Naive thymus-derived CD4-positive, alpha-beta T cell (primary cell): ENCODE data around the gene WFIKKN2. TPM values are rescaled to one million over a fixed set of nuclear protein-coding genes. Genes with fewer than 3 reads are reported as not detected.

Source experiments
- ATAC-seq: fragments of 150-1000 bp; cut with Tn5 transposase; 2 replicates; pipeline ENCODE4 v1.10.0; 2021; ENCODE audit warnings: mild to moderate bottlenecking, moderate library complexity
- CTCF ChIA-PET: fragments of 350-600 bp; sonication (Branson Sonifier 250); formaldehyde crosslinking; loops from one replicate; lab custom pipeline; 2021; ENCODE audit warnings: antibody characterized with exemption; lab: Charles Lee
- POLR2A ChIA-PET: fragments of 350-600 bp; sonication (Branson Sonifier 250); formaldehyde crosslinking; loops from one replicate; lab custom pipeline; 2021; ENCODE audit warnings: antibody characterized with exemption, inconsistent platforms; lab: Charles Lee
- DNase-seq, 9 donors: peaks; one replicate each; pipeline versions ENCODE4 v3.0.0 to v3.0.0-alpha.2; 2020 to 2022; ENCODE audit warnings: mixed read lengths in 1 of 9
- H3K27ac ChIP-seq: one replicate; pipeline ENCODE4 v1.7.0; 2013; ENCODE audit warnings: mild to moderate bottlenecking, low read depth, low read length, moderate library complexity
- H3K27me3 ChIP-seq, 2 donors: one replicate each; pipeline ENCODE4 v1.7.0; 2013; ENCODE audit warnings: low read length in 2 of 2, mild to moderate bottlenecking in 2 of 2, moderate library complexity in 2 of 2; ENCODE audit not compliant: control insufficient read depth in 2 of 2, insufficient read depth in 2 of 2
- H3K36me3 ChIP-seq, 3 experiments: 1 replicate in 2 of 3; 2 replicates in 1 of 3; pipeline ENCODE4 v1.7.0; 2013; ENCODE audit warnings: low read length in 3 of 3, mild to moderate bottlenecking in 3 of 3, moderate library complexity in 1 of 3; ENCODE audit not compliant: insufficient read depth in 3 of 3, control insufficient read depth in 2 of 3
- H3K4me1 ChIP-seq, 2 donors: one replicate each; pipeline ENCODE4 v1.7.0; 2013; ENCODE audit warnings: low read length in 2 of 2, mild to moderate bottlenecking in 2 of 2, moderate library complexity in 1 of 2; ENCODE audit not compliant: control insufficient read depth in 2 of 2, insufficient read depth in 2 of 2
- H3K4me3 ChIP-seq: 2 replicates; pipeline ENCODE4 v1.7.0; 2013; ENCODE audit warnings: mild to moderate bottlenecking, low read length
- H3K9me3 ChIP-seq, 3 experiments: 1 replicate in 2 of 3; 2 replicates in 1 of 3; pipeline ENCODE4 v1.7.0; 2013; ENCODE audit warnings: low read length in 3 of 3; ENCODE audit not compliant: control insufficient read depth in 2 of 3
- H3K27ac Mint-ChIP-seq, 9 donors: one replicate each; pipeline ENCODE4 v1.8.0; 2020 to 2022; ENCODE audit warnings: mixed read lengths in 9 of 9, mild to moderate bottlenecking in 8 of 9, moderate library complexity in 5 of 9, inconsistent platforms in 2 of 9
- H3K27me3 Mint-ChIP-seq, 5 donors: one replicate each; pipeline ENCODE4 v1.8.0; 2021 to 2022; ENCODE audit warnings: mixed read lengths in 5 of 5, mild to moderate bottlenecking in 1 of 5
- H3K36me3 Mint-ChIP-seq, 5 donors: one replicate each; pipeline ENCODE4 v1.8.0; 2020 to 2022; ENCODE audit warnings: mixed read lengths in 5 of 5, mild to moderate bottlenecking in 3 of 5, inconsistent platforms in 1 of 5
- H3K4me1 Mint-ChIP-seq, 7 donors: one replicate each; pipeline ENCODE4 v1.8.0; 2020 to 2022; ENCODE audit warnings: mixed read lengths in 7 of 7, mild to moderate bottlenecking in 3 of 7, inconsistent platforms in 1 of 7
- H3K4me3 Mint-ChIP-seq, 10 donors: one replicate each; pipeline ENCODE4 v1.8.0; 2020 to 2022; ENCODE audit warnings: mild to moderate bottlenecking in 10 of 10, mixed read lengths in 10 of 10, moderate library complexity in 6 of 10, inconsistent platforms in 2 of 10
- H3K9me3 Mint-ChIP-seq, 11 donors: one replicate each; pipeline ENCODE4 v1.8.0; 2020 to 2022; ENCODE audit warnings: mixed read lengths in 11 of 11, mild to moderate bottlenecking in 4 of 11, inconsistent platforms in 1 of 11, moderate library complexity in 1 of 11
- intact Hi-C, 2 donors: fragments of 100-400 bp; cut with micrococcal nuclease; formaldehyde crosslinking; loops; one replicate each; pipeline ENCODE4 v1.15.1; 2023
- polyA plus RNA-seq, 2 donors: library from polyadenylated mRNA; unstranded; fragments of 300-500 nt; fragmentation: Illumina TruSeq; gene quantifications; one replicate each; pipeline ENCODE4 v1.2.3, GENCODE V29; 2021
- total RNA-seq, 6 experiments: library from RNA in 5 of 6; stranded (reverse) in 5 of 6; gene quantifications; 1 replicate in 5 of 6; 2 replicates in 1 of 6; pipeline ENCODE4 v1.2.3 and lab custom pipeline; 2021 to 2026

Gene WFIKKN2
- total and polyA plus RNA-seq, 7 experiments from 2014 or later: not detected

DNA sequence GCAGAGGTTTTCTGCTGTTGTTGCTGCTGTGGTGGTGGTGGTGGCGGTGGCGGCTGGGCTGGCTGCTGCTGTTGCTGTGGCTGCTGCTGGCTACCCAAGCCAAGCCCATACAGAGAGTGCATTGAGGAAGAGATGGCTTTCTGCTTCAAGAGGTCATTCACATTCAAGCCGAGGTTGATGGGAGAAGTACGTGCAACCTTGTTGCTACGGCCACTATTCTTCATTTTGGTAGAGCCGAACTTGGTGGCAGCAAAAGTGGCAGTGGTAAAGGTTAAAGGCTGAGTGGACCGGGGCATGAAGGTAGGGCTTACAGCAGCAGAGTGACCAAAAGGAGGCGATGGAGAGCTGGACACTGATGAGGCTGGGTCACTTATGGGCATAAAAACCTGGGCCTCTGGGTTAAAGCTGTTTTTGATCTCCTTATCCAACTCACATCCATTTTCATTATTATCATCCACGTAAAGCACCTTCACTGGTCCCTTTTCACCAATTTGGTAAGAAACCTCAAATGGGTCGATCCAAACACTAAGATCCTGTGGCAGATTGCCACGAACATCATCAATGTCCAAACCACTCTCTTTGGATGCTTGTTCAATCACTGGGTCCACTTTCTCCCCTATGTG lies 27.9 kb downstream of the WFIKKN2 start:
- Histone ChIP-seq H3K4me1 (peaks cover 32 to 36% of the 10 kb centered on the region in 2 donors), H3K27ac (peak overlapping the region; percentile 17), H3K9me3 (no peaks in the 10 kb centered on the region), H3K4me3 (peak overlapping the region; percentile 24), H3K27me3 (no peaks in the 10 kb centered on the region), H3K36me3 (peaks cover 5 to 16% (median 13%) of the 10 kb centered on the region in 3 experiments)
- ATAC-seq: no peak
- Mint-ChIP-seq H3K9me3 (peaks cover 0 to 5% (median 0%) of the 10 kb centered on the region in 11 donors), H3K27me3 (peaks cover 0 to 2% (median 0%) of the 10 kb centered on the region in 5 donors), H3K27ac (peak overlapping the region; percentile 54 to 100 (median 84)), H3K4me1 (peaks cover 28 to 58% (median 49%) of the 10 kb centered on the region in 7 donors), H3K36me3 (peaks cover 0 to 33% (median 19%) of the 10 kb centered on the region in 5 donors), H3K4me3 (peak overlapping the region; percentile 73 to 100 (median 100))
- ChIA-PET CTCF (interaction anchor here (0.7 to 6.3 kb wide), 9 partner anchors 8 to 93 kb away, joined by 3 to 58 read pairs (median 3); no protein-coding TSS in a partner anchor), POLR2A (interaction anchor here (5.6 to 18.6 kb wide), 5 partner anchors 10 to 83 kb away, joined by 94 to 828 read pairs (median 282); no protein-coding TSS in a partner anchor)
- intact Hi-C loops: loop anchor here in 1 of 2 donors (1.0 kb wide), 1 partner anchor 93 kb away; no protein-coding TSS in a partner anchor
- DNase-seq: peak in 1 of 9 donors; percentile 17

DNA sequence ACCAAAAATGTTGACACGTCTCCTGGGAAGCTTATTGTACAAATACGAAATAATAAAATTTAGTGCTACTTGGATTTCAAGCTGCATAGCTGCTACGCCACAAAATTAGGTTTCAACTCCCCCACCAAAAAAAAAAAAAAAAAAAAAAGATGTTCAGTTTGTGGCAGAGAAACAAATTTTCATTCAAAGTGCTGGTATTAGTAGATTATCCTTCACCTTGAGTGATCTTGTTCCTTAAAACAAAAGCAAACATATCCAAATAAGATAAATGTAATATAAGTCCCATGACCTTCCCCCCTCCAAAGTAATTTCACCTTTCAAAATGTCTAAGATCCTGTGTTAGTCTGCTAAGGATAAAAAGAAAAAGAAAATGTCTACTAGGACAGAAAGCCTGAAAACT lies 28.5 kb downstream of the WFIKKN2 start:
- Mint-ChIP-seq H3K4me3 (peak overlapping the region; percentile 96 to 100 (median 100)), H3K27me3 (peaks cover 0 to 2% (median 0%) of the 10 kb centered on the region in 5 donors), H3K36me3 (peaks cover 0 to 33% (median 19%) of the 10 kb centered on the region in 5 donors), H3K27ac (peak overlapping the region in 8 of 9 donors; percentile 66 to 100 (median 98)), H3K4me1 (peaks cover 32 to 64% (median 55%) of the 10 kb centered on the region in 7 donors), H3K9me3 (peaks cover 0 to 5% (median 0%) of the 10 kb centered on the region in 11 donors)
- Histone ChIP-seq H3K36me3 (peaks cover 5 to 16% (median 13%) of the 10 kb centered on the region in 3 experiments), H3K9me3 (no peaks in the 10 kb centered on the region), H3K4me3 (peak overlapping the region; percentile 89), H3K27ac (peak overlapping the region; percentile 98), H3K27me3 (no peaks in the 10 kb centered on the region), H3K4me1 (peaks cover 38 to 41% of the 10 kb centered on the region in 2 donors)
- no peak for DNase-seq
- CTCF ChIA-PET: interaction anchor here (0.9 to 6.3 kb wide), 5 partner anchors 12 to 92 kb away, joined by 3 to 58 read pairs (median 4); no protein-coding TSS in a partner anchor
- ATAC-seq: no peak
- intact Hi-C loops: loop anchor here in 1 of 2 donors (1.0 kb wide), 1 partner anchor 92 kb away; no protein-coding TSS in a partner anchor
- POLR2A ChIA-PET: interaction anchor here (5.6 to 18.6 kb wide), 5 partner anchors 11 to 82 kb away, joined by 94 to 828 read pairs (median 282); no protein-coding TSS in a partner anchor

DNA sequence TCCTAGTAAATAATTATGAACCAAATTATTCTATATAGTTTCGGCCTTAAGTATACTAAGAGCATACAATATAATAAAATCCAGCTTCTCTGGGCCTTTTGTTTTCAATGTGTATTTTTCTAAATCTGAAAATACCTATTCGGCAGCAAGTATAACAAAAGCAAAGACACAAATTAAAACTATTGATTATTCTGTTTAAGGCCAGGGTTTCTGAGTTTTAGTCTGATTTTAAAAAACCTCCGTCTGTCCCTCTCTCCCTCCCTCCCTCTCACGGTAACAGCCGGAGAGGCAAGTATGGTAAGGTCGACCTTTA lies 29.3 kb downstream of the WFIKKN2 start:
- DNase-seq: no peak
- Histone ChIP-seq H3K27ac (peak overlapping the region; percentile 98), H3K4me3 (peak overlapping the region; percentile 89), H3K9me3 (no peaks in the 10 kb centered on the region), H3K36me3 (peaks cover 5 to 16% (median 13%) of the 10 kb centered on the region in 3 experiments), H3K27me3 (no peaks in the 10 kb centered on the region), H3K4me1 (peaks cover 41 to 44% of the 10 kb centered on the region in 2 donors)
- Mint-ChIP-seq H3K36me3 (peaks cover 0 to 33% (median 20%) of the 10 kb centered on the region in 5 donors), H3K27me3 (peaks cover 0 to 2% (median 0%) of the 10 kb centered on the region in 5 donors), H3K9me3 (peaks cover 0 to 5% (median 0%) of the 10 kb centered on the region in 11 donors), H3K4me3 (peak overlapping the region; percentile 96 to 100 (median 100)), H3K4me1 (peaks cover 32 to 68% (median 58%) of the 10 kb centered on the region in 7 donors), H3K27ac (peak overlapping the region; percentile 98 to 100 (median 99))
- intact Hi-C loops: loop anchor here (1.0 to 5.0 kb wide), 12 partner anchors 12 to 1502 kb away; partner anchors contain the start of genes ANKRD40 (in 2 of the 2), NME1 (in 1 of the 2), NME2 (in 1 of the 2) and PPP1R9B (in 1 of the 2)
- ChIA-PET POLR2A (interaction anchor here (3.3 to 18.6 kb wide), 6 partner anchors 10 to 81 kb away, joined by 18 to 828 read pairs (median 212); no protein-coding TSS in a partner anchor), CTCF (interaction anchor here (1.0 to 6.3 kb wide), 5 partner anchors 13 to 92 kb away, joined by 3 to 58 read pairs (median 10); no protein-coding TSS in a partner anchor)
- no peak for ATAC-seq

DNA sequence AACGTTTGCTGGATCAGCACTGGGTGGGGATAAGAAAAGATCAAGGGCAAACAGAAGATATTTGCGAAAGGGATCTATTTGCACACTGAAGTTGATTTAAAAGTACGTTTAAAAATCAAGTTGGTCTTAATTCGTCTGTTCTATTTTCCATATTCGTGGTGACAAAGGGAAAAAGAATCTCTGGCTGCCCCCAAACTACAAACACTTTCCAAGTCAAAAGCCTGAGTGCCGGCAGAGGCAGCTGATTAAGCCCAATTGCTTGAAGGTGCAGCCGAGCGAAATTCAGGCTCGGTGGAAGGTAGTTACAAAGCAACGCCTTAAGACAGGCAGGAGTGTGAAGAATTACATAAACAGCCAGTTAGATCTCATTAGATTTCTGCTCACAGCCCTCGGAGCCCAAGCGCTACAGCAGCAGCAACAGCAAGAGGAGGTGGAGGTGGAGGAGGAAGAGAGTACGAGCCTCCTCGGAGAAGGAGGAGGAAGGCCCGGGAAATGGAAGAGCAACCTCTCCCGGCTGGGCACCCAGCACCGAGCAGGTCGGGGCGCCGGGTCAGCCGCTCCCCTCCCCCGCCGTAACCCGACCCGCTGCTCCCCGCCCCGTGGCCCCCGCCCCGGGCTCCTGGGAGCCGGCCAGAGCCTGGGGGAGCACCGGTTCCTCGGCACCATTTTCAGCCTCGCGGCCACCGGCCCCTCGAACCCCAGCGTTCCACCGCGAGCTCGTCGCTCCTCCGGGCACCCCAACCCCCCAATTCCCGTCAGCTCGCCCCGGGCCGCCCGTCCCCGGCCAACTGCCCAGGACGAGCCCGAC lies 29.9 kb downstream of the WFIKKN2 start:
- peak overlapping the region; percentile 98 to 100 (median 99) for H3K27ac Mint-ChIP-seq

DNA sequence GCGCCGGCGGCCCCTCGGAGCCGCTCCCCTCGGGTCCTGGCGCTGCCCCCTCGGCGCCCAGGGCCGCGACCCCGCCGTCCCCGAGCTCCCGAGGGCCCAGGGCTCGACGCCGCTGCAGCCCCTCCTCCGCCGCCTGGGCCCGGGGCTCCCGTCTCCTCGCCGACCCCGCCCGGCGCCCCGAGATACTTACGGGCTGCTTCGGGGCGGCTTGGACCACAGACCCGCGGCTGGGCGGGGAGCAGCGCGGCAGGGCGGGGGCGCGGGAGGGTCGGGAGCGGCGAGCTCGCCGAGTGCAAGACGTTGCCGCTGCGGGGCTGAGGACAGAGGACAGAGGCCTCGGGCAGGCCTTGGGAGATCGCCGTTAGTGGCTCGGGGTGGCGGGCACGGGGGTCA lies 30.5 kb downstream of the WFIKKN2 start:
- Histone ChIP-seq H3K4me3 (peak overlapping the region; percentile 89), H3K4me1 (peaks cover 41 to 50% of the 10 kb centered on the region in 2 donors), H3K36me3 (peaks cover 5 to 16% (median 13%) of the 10 kb centered on the region in 3 experiments), H3K9me3 (no peaks in the 10 kb centered on the region), H3K27me3 (no peaks in the 10 kb centered on the region), H3K27ac (peak overlapping the region; percentile 98)
- peak overlapping the region; percentile 56 to 100 (median 92) for H3K4me3 Mint-ChIP-seq
- peak in 1 of 9 donors; percentile 20 for DNase-seq
- H3K27me3 Mint-ChIP-seq: peaks cover 0 to 2% (median 0%) of the 10 kb centered on the region in 5 donors
- H3K4me1 Mint-ChIP-seq: peaks cover 31 to 66% (median 59%) of the 10 kb centered on the region in 7 donors
- peak; percentile 0 for ATAC-seq
- H3K36me3 Mint-ChIP-seq: peaks cover 0 to 30% (median 20%) of the 10 kb centered on the region in 5 donors
- peak overlapping the region in 7 of 9 donors; percentile 41 to 100 (median 97) for H3K27ac Mint-ChIP-seq
- ChIA-PET CTCF (interaction anchor here (0.5 to 6.3 kb wide), 13 partner anchors 14 to 288 kb away, joined by 3 to 58 read pairs (median 8); partner anchors contain the start of gene NME1), POLR2A (interaction anchor here (0.6 to 18.6 kb wide), 18 partner anchors 9 to 720 kb away, joined by 3 to 828 read pairs (median 8); partner anchors contain the start of genes ANKRD40, LUC7L3 and NME1)
- H3K9me3 Mint-ChIP-seq: peaks cover 0 to 5% (median 0%) of the 10 kb centered on the region in 11 donors
- intact Hi-C loops: loop anchor here (1.0 to 5.0 kb wide), 16 partner anchors 14 to 1504 kb away; partner anchors contain the start of genes ANKRD40 (in 2 of the 2), NME1 (in 2 of the 2), NME2 (in 2 of the 2) and LUC7L3 (in 1 of the 2)

More for the DNA sequence above, 29.9 kb downstream of the WFIKKN2 start:
- ChIA-PET POLR2A (interaction anchor here (0.6 to 18.6 kb wide), 16 partner anchors 9 to 719 kb away, joined by 3 to 828 read pairs (median 12); partner anchors contain the start of genes ANKRD40, LUC7L3 and NME1), CTCF (interaction anchor here (0.5 to 6.3 kb wide), 12 partner anchors 13 to 288 kb away, joined by 3 to 58 read pairs (median 8); partner anchors contain the start of gene NME1)
- Histone ChIP-seq H3K4me1 (peaks cover 41 to 46% of the 10 kb centered on the region in 2 donors), H3K27me3 (no peaks in the 10 kb centered on the region), H3K9me3 (no peaks in the 10 kb centered on the region), H3K4me3 (peak overlapping the region; percentile 89), H3K27ac (peak overlapping the region; percentile 98), H3K36me3 (peaks cover 5 to 16% (median 13%) of the 10 kb centered on the region in 3 experiments)
- Mint-ChIP-seq H3K4me1 (peaks cover 32 to 69% (median 62%) of the 10 kb centered on the region in 7 donors), H3K9me3 (peaks cover 0 to 5% (median 0%) of the 10 kb centered on the region in 11 donors), H3K27me3 (peaks cover 0 to 2% (median 0%) of the 10 kb centered on the region in 5 donors), H3K4me3 (peak overlapping the region; percentile 96 to 100 (median 100)), H3K36me3 (peaks cover 0 to 33% (median 22%) of the 10 kb centered on the region in 5 donors)
- intact Hi-C loops: loop anchor here (1.0 to 5.0 kb wide), 12 partner anchors 13 to 1503 kb away; partner anchors contain the start of genes ANKRD40 (in 2 of the 2), NME1 (in 1 of the 2), NME2 (in 1 of the 2) and PPP1R9B (in 1 of the 2)
- DNase-seq (peak; percentile 31 to 75 (median 66)), ATAC-seq (no peak)
